BE2C (cell line): Measurements from ENCODE around the gene SLC37A4.

ENCODE experiments used
- DNase-seq: peaks from one replicate; pipeline ENCODE4 v3.0.0-alpha.2; 2020
- H3K27me3 ChIP-seq: fragments of 250-450 bp; sonication (Bioruptor Pico); 2 replicates; pipeline ENCODE4 v1.5.1; 2020; ENCODE audit warnings: mild to moderate bottlenecking
- H3K36me3 ChIP-seq: fragments of 250-450 bp; sonication (Bioruptor Pico); 2 replicates; pipeline ENCODE4 v1.5.1; 2020; ENCODE audit warnings: mild to moderate bottlenecking
- H3K4me1 ChIP-seq: fragments of 250-450 bp; sonication (Bioruptor Pico); 2 replicates; pipeline ENCODE4 v1.5.1; 2020
- H3K4me3 ChIP-seq: 2 replicates; pipeline ENCODE4 v1.5.1; 2011; ENCODE audit warnings: low read depth, low read length
- H3K9me3 ChIP-seq: fragments of 250-450 bp; sonication (Bioruptor Pico); 2 replicates; pipeline ENCODE4 v1.5.1; 2020
- CTCF ChIP-seq: IDR thresholded peaks from 2 replicates; pipeline ENCODE4 v1.5.1; 2012; ENCODE audit warnings: mild to moderate bottlenecking, low read depth, low read length

SLC37A4 gene

GRCh38 chr11:119028346-119029068 lies 2.2 kb downstream of the SLC37A4 start:
- H3K4me3 ChIP-seq = no peak overlapping the region
- H3K9me3 ChIP-seq = no peaks in the 10 kb centered on the region
- no peak for DNase-seq
- H3K27me3 ChIP-seq = no peaks in the 10 kb centered on the region
- H3K36me3 ChIP-seq = peaks cover 31% of the 10 kb centered on the region
- H3K4me1 ChIP-seq = no peaks in the 10 kb centered on the region
- TF ChIP-seq CTCF = no peak

GRCh38 chr11:119027561-119028345 lies 2.9 kb downstream of the SLC37A4 start:
- H3K27me3 ChIP-seq = no peaks in the 10 kb centered on the region
- no peak overlapping the region for H3K4me3 ChIP-seq
- H3K36me3 ChIP-seq = peaks cover 37% of the 10 kb centered on the region
- H3K9me3 ChIP-seq = no peaks in the 10 kb centered on the region
- no peaks in the 10 kb centered on the region for H3K4me1 ChIP-seq
- no peak for TF ChIP-seq CTCF
- DNase-seq = no peak

- H3K27me3 ChIP-seq = no peaks in the 10 kb centered on the region
- H3K4me1 ChIP-seq = no peaks in the 10 kb centered on the region
- no peak overlapping the region for H3K4me3 ChIP-seq
- no peak for TF ChIP-seq CTCF
- no peak for DNase-seq
- H3K36me3 ChIP-seq = peaks cover 43% of the 10 kb centered on the region
- H3K9me3 ChIP-seq = no peaks in the 10 kb centered on the region
Observed at GRCh38 chr11:119026970-119027369, 3.7 kb downstream of the SLC37A4 start.

GRCh38 chr11:119025978-119026766 lies 4.5 kb downstream of the SLC37A4 start:
- Histone ChIP-seq H3K36me3 (peaks cover 51% of the 10 kb centered on the region), H3K27me3 (no peaks in the 10 kb centered on the region), H3K4me3 (no peak overlapping the region), H3K4me1 (no peaks in the 10 kb centered on the region), H3K9me3 (no peaks in the 10 kb centered on the region)
- no peak for TF ChIP-seq CTCF
- DNase-seq = no peak

- Histone ChIP-seq H3K36me3 (peaks cover 55% of the 10 kb centered on the region), H3K4me1 (no peaks in the 10 kb centered on the region), H3K4me3 (no peak overlapping the region), H3K9me3 (no peaks in the 10 kb centered on the region), H3K27me3 (no peaks in the 10 kb centered on the region)
- DNase-seq = no peak
- TF ChIP-seq CTCF = no peak
Observed at GRCh38 chr11:119025541-119025940, 5.1 kb downstream of the SLC37A4 start.
